WTC11 (cell line): Measurements from ENCODE around the gene TBC1D24.

ENCODE experiments used
- ATF1 ChIP-seq: sonication (generic); formaldehyde crosslinking; IDR thresholded peaks from 2 replicates; pipeline ENCODE4 v1.8.1; 2023; ENCODE audit warnings: mild to moderate bottlenecking, moderate library complexity, missing genetic modification reagents
- ATF3 ChIP-seq: sonication (generic); formaldehyde crosslinking; conservative IDR thresholded peaks from 2 replicates; pipeline ENCODE4 v1.8.1; 2022; ENCODE audit warnings: mild to moderate bottlenecking, missing genetic modification reagents
- CTCF ChIP-seq: fragments of 200-600 bp; IDR thresholded peaks from 2 replicates; pipeline ENCODE4 v1.8.0; 2022; ENCODE audit warnings: antibody characterized with exemption
- E2F1 ChIP-seq: sonication (generic); formaldehyde crosslinking; IDR thresholded peaks from 2 replicates; pipeline ENCODE4 v1.8.0; 2022; ENCODE audit warnings: mild to moderate bottlenecking, missing genetic modification reagents
- ELF4 ChIP-seq: sonication (generic); formaldehyde crosslinking; IDR thresholded peaks from 2 replicates; pipeline ENCODE4 v1.8.1; 2022; ENCODE audit warnings: low read depth, mild to moderate bottlenecking, moderate library complexity, missing genetic modification reagents
- GABPB1 ChIP-seq: sonication (generic); formaldehyde crosslinking; IDR thresholded peaks from 2 replicates; pipeline ENCODE4 v1.8.1; 2023; ENCODE audit warnings: mild to moderate bottlenecking, missing genetic modification reagents
- IRF2 ChIP-seq: sonication (generic); formaldehyde crosslinking; IDR thresholded peaks from 2 replicates; pipeline ENCODE4 v1.8.0; 2022; ENCODE audit warnings: low read depth, missing genetic modification reagents, borderline replicate concordance
- KAT7 ChIP-seq: sonication (generic); formaldehyde crosslinking; IDR thresholded peaks from 2 replicates; pipeline ENCODE4 v1.8.1; 2023; ENCODE audit warnings: missing genetic modification reagents, mild to moderate bottlenecking, borderline replicate concordance
- MAX ChIP-seq: sonication (generic); formaldehyde crosslinking; IDR thresholded peaks from 2 replicates; pipeline ENCODE4 v1.8.0; 2022; ENCODE audit warnings: mild to moderate bottlenecking, missing genetic modification reagents
- NFYB ChIP-seq: sonication (generic); formaldehyde crosslinking; conservative IDR thresholded peaks from 2 replicates; pipeline ENCODE4 v1.8.0; 2022; ENCODE audit warnings: low read depth, missing genetic modification reagents
- SMAD3 ChIP-seq: sonication (generic); formaldehyde crosslinking; IDR thresholded peaks from 2 replicates; pipeline ENCODE4 v1.8.0; 2022; ENCODE audit warnings: missing genetic modification reagents, mild to moderate bottlenecking, borderline replicate concordance
- SP1 ChIP-seq: sonication (generic); formaldehyde crosslinking; conservative IDR thresholded peaks from 2 replicates; pipeline ENCODE4 v1.8.1; 2022; ENCODE audit warnings: missing genetic modification reagents
- ZNF281 ChIP-seq: sonication (generic); formaldehyde crosslinking; IDR thresholded peaks from 2 replicates; pipeline ENCODE4 v1.8.0; 2023; ENCODE audit warnings: mild to moderate bottlenecking, missing genetic modification reagents
- ZNF423 ChIP-seq: fragments of 250-450 bp; sonication (Bioruptor Pico); IDR thresholded peaks from 2 replicates; pipeline ENCODE4 v2.1.2; 2022; ENCODE audit warnings: mild to moderate bottlenecking, moderate library complexity

GRCh38 chr16:2520097-2520783 is 45.3 kb downstream of the TBC1D24 start, which contains the start of gene AMDHD2:
- TF ChIP-seq ATF1 (CRISPR knock-in tag) (no peak), CTCF (no peak), GABPB1 (CRISPR knock-in tag) (no peak), IRF2 (no peak), E2F1 (CRISPR knock-in tag) (no peak), KAT7 (CRISPR knock-in tag) (no peak), MAX (CRISPR knock-in tag) (peak; percentile 55; the same call in 1 of the 2 replicates), ELF4 (CRISPR knock-in tag) (no peak), SP1 (CRISPR knock-in tag) (peak; percentile 81), SMAD3 (CRISPR knock-in tag) (no peak), ZNF281 (CRISPR knock-in tag) (no peak), ATF3 (CRISPR knock-in tag) (no peak), ZNF423 (no peak), NFYB (CRISPR knock-in tag) (no peak)
